Stimulated activated CD4-positive, alpha-beta T cell treated with anti-CD3 and anti-CD28 coated beads, Interleukin-12 subunit alpha, Interleukin-12 subunit beta, amount 100 ng/mL, for 4 hours (primary cell): ENCODE results near the gene NINJ1.
A peak's percentile ranks its signal among the peaks of the same experiment; 100 is the strongest.

ENCODE experiments used
- DNase-seq: peaks from one replicate; pipeline ENCODE4 v3.0.0-alpha.2; 2020

Gene NINJ1, protein sequence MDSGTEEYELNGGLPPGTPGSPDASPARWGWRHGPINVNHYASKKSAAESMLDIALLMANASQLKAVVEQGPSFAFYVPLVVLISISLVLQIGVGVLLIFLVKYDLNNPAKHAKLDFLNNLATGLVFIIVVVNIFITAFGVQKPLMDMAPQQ

DNA sequence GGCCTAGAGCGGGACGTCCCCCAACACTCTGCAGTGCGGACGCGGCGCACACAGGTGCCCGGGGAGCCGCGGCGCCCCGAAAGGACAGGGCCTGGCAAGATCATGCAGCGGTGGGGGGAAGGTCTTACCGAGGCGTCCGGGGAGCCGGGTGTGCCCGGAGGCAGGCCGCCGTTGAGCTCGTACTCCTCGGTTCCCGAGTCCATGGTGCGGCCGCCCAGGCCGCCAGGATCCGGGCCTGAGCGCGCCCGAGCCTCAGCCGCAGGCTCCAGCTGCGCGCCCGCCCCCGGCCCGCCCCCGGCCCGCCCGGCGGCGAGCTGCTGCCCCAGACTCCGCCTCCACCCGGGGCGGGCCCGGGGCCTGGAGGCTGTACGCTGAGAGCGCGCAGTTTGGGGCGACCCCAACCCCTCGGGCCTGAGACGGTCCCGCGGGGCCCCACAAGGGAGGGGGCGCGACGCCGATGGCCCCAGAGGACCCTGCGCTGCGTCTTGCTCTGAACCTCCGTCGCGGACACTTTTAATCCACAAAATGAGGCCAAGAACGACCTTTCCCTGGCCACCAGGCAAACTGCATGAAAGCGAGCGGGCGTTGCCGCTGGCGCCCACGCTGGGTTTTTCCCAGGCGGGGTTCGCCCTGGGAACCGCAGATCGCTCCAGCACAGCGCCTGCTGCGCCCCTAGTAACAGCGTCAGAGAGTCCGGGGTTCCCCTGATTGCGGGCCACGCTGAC is at the start of gene NINJ1:
Gene NINJ1 (minus strand): TSS at position 237 of the 725 bp plus-strand sequence. CDS start 34 bp downstream, at position 203.
- DNase-seq, result peak; percentile 82

DNA sequence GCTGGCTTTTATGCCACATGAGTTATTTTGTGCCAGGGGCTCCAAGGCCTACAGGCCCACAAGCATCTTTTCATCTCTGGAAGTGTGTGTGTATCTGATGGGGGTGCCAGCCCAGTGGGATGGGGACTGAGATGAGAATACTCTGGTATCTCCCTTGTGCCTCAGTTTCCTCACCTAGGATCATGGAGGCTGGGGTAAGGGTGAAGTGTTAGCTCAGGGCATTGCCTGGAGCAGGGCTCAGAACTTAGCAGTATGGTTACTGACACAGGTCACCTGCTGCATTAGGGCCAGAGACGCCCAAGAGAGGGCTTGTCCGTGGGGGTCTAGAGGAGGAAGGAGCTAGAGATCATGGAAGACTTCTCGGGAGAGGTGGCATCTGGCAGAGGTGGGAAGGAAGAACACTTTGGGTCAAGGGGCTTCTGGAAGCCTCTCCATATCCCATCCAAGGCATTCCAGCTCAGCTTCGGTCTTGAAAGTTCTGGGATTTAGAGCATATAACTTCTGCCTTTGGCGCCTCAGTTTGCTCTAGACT is 49.1 kb upstream of the NINJ1 start:
- DNase-seq, result no peak

DNA sequence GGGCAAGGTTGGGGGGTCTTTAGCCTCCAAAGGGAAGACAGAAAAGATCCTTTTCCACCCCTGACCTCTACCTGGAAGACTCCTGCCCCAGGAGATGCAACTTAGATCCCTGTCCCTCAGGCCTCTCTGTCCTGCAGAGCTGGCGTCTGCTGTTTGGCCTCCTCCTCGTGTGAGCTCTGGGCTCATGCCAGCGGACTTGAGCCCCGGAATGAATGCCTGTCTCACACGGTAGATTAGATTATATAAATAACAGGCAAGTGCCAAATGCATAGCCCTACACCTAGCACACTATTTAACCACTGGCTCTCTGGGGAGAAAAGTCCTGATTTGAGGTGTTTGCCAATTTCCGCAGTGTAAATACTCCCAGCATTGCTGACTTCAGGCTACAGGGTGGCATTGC is 48.5 kb upstream of the NINJ1 start:
- DNase-seq, result no peak

GRCh38 chr9:93181672-93182435 is 47.8 kb upstream of the NINJ1 start:
- DNase-seq, result no peak

GRCh38 chr9:93180938-93181337 is 46.9 kb upstream of the NINJ1 start:
- no peak for DNase-seq

DNA sequence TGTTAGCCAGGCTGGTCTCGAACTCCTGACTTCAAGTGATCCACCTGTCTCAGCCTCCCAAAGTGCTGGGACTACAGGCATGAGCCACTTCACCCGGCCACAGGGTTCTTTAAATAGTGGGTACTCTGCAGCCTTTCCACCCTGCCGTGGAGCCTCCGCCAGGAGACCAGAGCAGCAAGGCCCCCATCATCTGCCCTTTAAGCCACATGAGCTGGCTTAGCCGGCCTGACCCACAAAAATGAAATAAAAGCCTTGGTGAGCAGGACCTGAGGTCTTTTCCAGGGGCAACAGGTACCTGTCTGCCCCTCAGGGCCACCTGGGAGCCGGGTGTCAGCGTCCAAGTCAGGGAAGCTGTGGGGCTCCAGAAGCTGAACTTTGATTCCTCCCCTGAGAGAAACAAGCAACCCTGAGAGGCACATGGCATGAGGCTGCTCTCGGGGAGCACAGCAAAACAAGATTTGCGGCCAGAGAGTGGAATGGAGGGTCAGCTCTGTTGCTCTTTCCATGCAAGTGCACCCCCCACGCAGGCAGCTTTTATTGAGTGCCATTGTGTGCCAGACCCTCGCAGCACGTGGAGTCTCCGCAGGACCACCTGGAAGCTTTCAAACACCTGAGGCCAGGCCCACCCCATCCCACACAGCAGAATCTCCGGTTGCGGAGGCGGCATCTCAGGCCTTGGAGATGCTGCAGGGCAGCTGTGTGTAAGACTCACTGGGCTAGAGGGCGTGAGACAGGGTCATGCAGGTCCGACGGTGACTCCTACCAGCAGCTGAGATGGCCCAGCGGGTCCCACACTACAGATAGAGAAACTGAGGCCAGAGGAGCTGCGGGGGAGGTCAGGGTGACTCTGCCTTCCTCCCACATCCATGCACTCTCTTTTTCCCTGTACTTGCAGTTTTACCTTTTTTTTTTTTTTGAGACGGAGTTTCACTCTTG is 45.1 kb upstream of the NINJ1 start:
- no peak for DNase-seq

- no peak for DNase-seq
Measured at GRCh38 chr9:93177676-93178075, 43.6 kb upstream of the NINJ1 start.

- no peak for DNase-seq
Measured at GRCh38 chr9:93174976-93175375, 40.9 kb upstream of the NINJ1 start.

- DNase-seq, result no peak
Measured at GRCh38 chr9:93173365-93174051, 39.5 kb upstream of the NINJ1 start.

DNA sequence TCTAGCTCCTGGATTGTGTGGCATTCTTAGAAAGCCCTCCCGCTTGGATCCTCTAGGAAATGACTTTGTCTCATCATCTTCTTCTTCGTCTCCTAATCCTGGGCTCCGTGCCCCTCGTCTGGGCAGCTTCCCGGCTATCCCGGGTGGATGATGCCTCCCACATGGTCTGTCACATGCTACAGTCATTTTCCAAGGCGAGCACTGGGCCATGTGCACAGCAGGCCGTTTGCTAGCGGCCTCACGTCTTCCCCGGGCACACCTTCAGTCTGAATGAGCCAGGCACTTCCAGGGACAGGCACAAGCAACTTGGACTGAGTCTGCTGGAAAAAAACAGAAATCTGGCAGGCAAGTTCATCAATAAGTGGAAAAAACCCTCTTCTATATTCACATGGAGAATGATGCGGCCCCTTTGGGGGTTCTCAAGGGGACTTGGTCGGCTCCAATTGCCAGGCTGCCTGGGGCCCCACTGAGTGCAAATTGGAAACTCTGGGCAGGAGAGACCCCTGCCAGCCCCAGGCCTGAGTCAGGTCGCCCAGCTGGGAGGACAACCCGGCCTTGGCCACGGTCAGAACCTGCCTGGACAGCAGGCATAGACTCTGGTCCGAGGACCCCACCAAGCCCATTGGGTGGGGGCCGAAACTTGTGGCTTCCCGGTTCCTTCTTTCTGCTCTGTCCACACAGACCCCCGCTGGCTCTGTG is 38.8 kb upstream of the NINJ1 start:
- DNase-seq, result no peak

DNA sequence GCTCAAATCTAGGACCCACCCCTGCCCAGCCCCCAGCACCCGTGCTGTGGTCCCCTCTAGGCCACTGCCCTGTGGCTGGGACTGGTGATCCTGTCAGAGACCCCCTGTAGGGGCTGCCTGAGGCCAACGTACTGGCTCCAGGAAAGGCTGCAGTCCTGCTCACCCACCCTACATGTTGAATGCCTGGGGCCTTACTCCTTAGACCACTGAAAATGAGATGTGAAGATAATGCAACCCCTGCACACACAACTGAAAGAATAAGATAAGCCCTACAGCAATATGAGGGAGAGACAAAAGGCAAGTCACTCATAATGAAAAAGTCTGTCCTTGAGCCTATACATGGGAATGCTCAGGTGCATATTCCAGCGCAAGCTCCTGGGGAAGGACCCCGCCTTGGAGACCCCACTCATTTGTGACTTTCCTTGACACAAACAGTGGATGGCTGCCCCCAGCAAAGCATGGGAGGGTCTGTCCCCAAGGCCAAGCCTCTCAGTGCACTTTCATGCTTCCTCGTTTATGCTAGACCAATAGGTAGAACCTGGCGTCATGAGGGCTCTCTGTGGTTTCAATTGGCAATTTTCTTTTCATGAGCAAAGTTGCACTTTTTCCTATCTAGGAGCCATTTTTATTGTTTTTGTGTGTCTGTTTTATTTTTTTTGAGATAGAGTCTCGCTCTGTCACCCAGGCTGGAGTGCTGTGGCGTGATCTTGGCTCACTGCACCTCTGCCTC is 37.4 kb upstream of the NINJ1 start:
- DNase-seq, result no peak

DNA sequence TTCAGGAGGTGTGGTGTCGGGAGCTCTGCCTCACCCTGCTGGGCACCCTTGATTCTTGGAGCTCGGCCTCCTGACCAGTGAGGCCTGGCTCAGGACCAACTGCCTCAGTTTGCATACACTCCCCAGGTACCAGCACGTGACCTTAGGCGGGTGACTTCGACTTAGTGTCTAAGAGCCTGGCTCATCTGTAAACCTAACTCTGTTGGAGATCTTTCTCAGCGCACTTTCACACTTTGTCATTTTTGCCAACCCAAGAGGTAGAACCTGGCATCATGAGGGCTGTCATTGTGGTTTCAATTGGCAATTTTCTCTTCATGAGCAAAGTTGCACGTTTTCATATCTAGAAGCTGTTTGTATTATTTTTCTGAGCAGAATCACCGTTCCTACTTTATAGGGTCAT is 36.5 kb upstream of the NINJ1 start:
- DNase-seq, result no peak

GRCh38 chr9:93169444-93169843 is 35.4 kb upstream of the NINJ1 start:
- no peak for DNase-seq

- DNase-seq, result no peak
Measured at GRCh38 chr9:93168581-93168980, 34.5 kb upstream of the NINJ1 start.

- DNase-seq, result no peak
Measured at GRCh38 chr9:93167838-93168237, 33.8 kb upstream of the NINJ1 start.

DNA sequence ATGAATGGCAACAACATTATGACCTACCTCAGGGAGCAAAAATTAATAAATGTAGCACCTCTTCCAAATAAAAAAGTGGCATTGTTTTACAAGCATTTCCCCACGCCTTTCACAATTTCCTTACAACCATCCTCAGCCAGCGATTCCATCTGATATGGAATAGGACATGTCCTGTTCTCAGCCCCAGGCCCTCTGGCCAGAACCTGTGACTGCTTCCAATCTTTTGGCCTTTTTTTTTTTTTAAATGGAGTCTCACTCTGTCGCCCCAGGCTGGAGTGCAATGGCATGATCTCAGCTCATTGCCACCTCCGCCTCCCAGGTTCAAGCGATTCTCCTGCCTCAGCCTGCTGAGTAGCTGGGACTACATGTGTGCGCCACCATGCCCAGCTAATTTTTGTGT is 33.1 kb upstream of the NINJ1 start:
- DNase-seq, result no peak

GRCh38 chr9:93166699-93167098 is 32.6 kb upstream of the NINJ1 start:
- no peak for DNase-seq

DNA sequence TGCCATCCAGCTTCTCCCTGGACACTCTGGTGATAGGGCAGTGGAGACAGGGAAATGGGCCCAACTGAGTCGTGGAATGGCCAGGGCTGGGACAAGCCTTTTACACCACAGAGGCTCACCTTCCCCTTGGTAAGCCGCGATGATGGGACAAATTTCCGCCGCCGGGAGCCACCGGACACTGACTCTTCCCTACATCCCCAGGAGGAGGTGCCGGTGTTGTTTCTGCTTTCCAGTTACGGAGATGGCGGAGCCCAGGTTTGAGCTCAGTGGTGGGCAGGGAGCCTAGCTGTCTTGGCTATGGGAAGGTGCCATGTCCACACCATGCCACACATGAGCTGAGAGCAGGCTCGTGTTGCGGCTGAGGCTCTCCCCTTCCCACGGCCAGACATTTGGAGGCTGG is 30.0 kb upstream of the NINJ1 start:
- no peak for DNase-seq

DNA sequence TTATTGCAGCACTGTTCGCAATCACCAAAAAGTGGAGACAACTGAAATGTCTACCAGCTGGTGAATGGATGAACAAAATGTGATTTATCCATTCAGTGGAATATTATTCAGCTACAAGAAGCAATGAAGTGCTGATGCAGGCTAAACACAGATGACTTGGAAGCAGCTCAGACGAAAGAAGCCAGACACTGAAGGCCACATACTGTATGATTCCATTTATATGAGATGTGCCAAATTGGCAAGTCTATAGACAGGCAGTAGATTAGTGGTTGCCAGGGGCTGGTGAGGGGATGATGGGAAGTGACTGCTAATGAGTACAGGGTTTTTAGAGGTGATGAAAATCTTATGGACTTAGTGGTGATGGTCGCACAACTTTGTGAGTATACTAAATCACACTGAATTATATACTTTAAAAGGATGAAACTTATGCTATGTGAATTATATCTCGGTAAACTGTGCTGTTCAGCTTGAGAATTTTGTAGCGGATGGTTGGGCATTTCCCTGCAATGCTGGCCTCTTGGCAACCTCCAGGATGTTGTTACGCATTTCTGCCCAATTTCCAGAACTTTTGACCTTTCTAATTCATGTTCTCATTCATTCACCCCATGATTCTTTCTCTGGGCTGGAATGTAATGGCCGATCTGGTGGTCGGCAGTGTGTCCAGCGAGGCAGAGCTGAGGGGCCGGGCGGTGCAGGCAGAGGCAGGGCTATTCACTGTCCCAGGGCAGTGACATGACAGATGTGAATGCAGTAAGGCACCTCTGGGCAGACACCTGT is 27.9 kb upstream of the NINJ1 start:
- no peak for DNase-seq
